Adrenal gland (tissue), 12 donors: Measurements from ENCODE around the gene PRPF19. TPM values are rescaled to one million over a fixed set of nuclear protein-coding genes. Genes with fewer than 3 reads are reported as not detected.

Experiments
- DNase-seq, 7 donors: peaks; one replicate each; pipeline ENCODE4 v3.0.0-alpha.2; 2019 to 2020
- H3K27ac ChIP-seq, 5 donors: fragments of 200-600 bp; sonication (generic) in 4 of 5; 1 replicate in 3 of 5; 2 replicates in 2 of 5; pipeline versions ENCODE4 v1.5.1 to v1.8.0; 2016 to 2020; ENCODE audit warnings: mild to moderate bottlenecking in 1 of 5
- H3K27me3 ChIP-seq: fragments of 200-600 bp; 2 replicates; pipeline ENCODE4 v1.8.0; 2021
- H3K36me3 ChIP-seq, 2 donors: fragments of 200-600 bp; replicated peaks in 1 of 2; 1 replicate in 1 of 2; 2 replicates in 1 of 2; pipeline versions ENCODE4 v1.5.1 to v1.8.0; 2018 to 2022
- H3K4me1 ChIP-seq, 2 donors: fragments of 200-600 bp; replicated peaks in 1 of 2; 1 replicate in 1 of 2; 2 replicates in 1 of 2; pipeline versions ENCODE4 v1.5.1 to v1.8.0; 2018 to 2021
- H3K4me3 ChIP-seq, 4 donors: fragments of 200-600 bp; sonication (generic) in 3 of 4; one replicate each; pipeline ENCODE4 v1.5.1; 2016 to 2018
- H3K9me3 ChIP-seq, 3 donors: fragments of 200-600 bp; sonication (generic) in 1 of 3; replicated peaks in 1 of 3; 1 replicate in 2 of 3; 2 replicates in 1 of 3; pipeline versions ENCODE4 v1.5.1 to v1.8.0; 2016 to 2021
- CTCF ChIP-seq, 6 experiments: fragments of 450-650 bp in 4 of 6; fragments of 200-600 bp in 2 of 6; sonication (generic) in 1 of 6; IDR thresholded peaks; 1 replicate in 5 of 6; 2 replicates in 1 of 6; pipeline versions ENCODE4 v1.5.1 to v1.8.0; 2016 to 2021; ENCODE audit warnings: antibody characterized with exemption in 6 of 6, mild to moderate bottlenecking in 2 of 6, moderate library complexity in 1 of 6
- POLR2A ChIP-seq, 2 donors: fragments of 450-650 bp; IDR thresholded peaks; one replicate each; pipeline ENCODE4 v1.6.1; 2017; ENCODE audit warnings: antibody characterized with exemption in 2 of 2, mild to moderate bottlenecking in 2 of 2, moderate library complexity in 1 of 2
- WGBS, 4 donors: extraction: QIAGEN DNeasy Blood & Tissue Kit in 2 of 4; methylation state at CpG; one replicate each; pipeline versions ENCODE4 v1.1.5 to v1.1.7; 2013 to 2017; 5-methylcytosine and 5-hydroxymethylcytosine counted together
- intact Hi-C, 2 donors: fragments of 100-400 bp; cut with DNase I; formaldehyde crosslinking; loops; one replicate each; pipeline versions ENCODE4 v1.14.1 to v1.15.0; 2022 to 2023
- polyA plus RNA-seq, 3 donors: library from polyadenylated mRNA; stranded (reverse); fragments of 200-250 nt in 2 of 3; fragments of 350-450 nt in 1 of 3; fragmentation: Illumina TruSeq in 1 of 3; extraction: RNeasy Lipid Tissue Mini Kit (QIAGEN cat#74804) in 1 of 3; gene quantifications; one replicate each; pipeline ENCODE4 v1.2.3, GENCODE V29; 2013 to 2014
- total RNA-seq, 9 donors: library from RNA; depleted of rRNA in 4 of 9; stranded (reverse); fragments of >200 nt in 4 of 9; fragments of 120-200 nt in 1 of 9; fragmentation: NEBNext Ultra II Directional in 1 of 9; extraction: Animal tissue kit (Norgen Biotek cat#: 25700) in 1 of 9; gene quantifications; one replicate each; pipeline versions ENCODE4 v1.1.0 to v1.2.4, GENCODE V29; 2013 to 2023
- donor health status: healthy with polysubstance abuse.
- donor health status: Bipolar disorder and iron deficiency.
- donor health status: DM: yes; HTN: yes; CAD: no.
- donor health status: DM: no; HTN: no; CAD: no.
- donor health status: DM: no; HTN: no; CAD: no.
- donor health status: DM: yes; HTN: yes; CAD: no.

Gene PRPF19
- total and polyA plus RNA-seq, 12 donors: 45.5 to 129 (median 100.0) TPM

- 79 to 100% (median 94%) methylated on average over 2 to 4 of the region's 4 CpGs for WGBS, 4 donors
- H3K4me3 ChIP-seq: no peak overlapping the region
- no peaks in the 10 kb centered on the region for H3K4me1 ChIP-seq
- peaks cover 0 to 11% of the 10 kb centered on the region in 2 donors for H3K36me3 ChIP-seq
- H3K9me3 ChIP-seq: no peaks in the 10 kb centered on the region
- intact Hi-C loops: no loop called here
- H3K27ac ChIP-seq: no peak overlapping the region
- TF ChIP-seq POLR2A (IDR thresholded peaks at IDR 0.05) (no peak), CTCF (IDR thresholded peaks at IDR 0.05) (no peak)
- DNase-seq: no peak
- H3K27me3 ChIP-seq: no peaks in the 10 kb centered on the region
These were observed 35.8 kb upstream of the PRPF19 start for GRCh38 chr11:60942219-60942618.

GRCh38 chr11:60941371-60942119, 35.2 kb upstream of the PRPF19 start:
- H3K4me1 ChIP-seq: no peaks in the 10 kb centered on the region
- DNase-seq: no peak
- no peak overlapping the region for H3K27ac ChIP-seq
- peaks cover 0 to 11% of the 10 kb centered on the region in 2 donors for H3K36me3 ChIP-seq
- no peak overlapping the region for H3K4me3 ChIP-seq
- intact Hi-C loops: no loop called here
- 79 to 86% (median 82%) methylated on average over 6 of the region's 6 CpGs for WGBS, 4 donors
- no peaks in the 10 kb centered on the region for H3K9me3 ChIP-seq
- no peaks in the 10 kb centered on the region for H3K27me3 ChIP-seq
- TF ChIP-seq POLR2A (IDR thresholded peaks at IDR 0.05): no peak
- TF ChIP-seq CTCF (IDR thresholded peaks at IDR 0.05): no peak

GRCh38 chr11:60939855-60940254, 33.5 kb upstream of the PRPF19 start:
- peaks cover 0 to 7% of the 10 kb centered on the region in 2 donors for H3K36me3 ChIP-seq

GRCh38 chr11:60939301-60939700, 32.9 kb upstream of the PRPF19 start:
- 90 to 97% (median 91%) methylated on average over 6 to 7 of the region's 7 CpGs for WGBS, 4 donors

More at GRCh38 chr11:60939855-60940254, 33.5 kb upstream of the PRPF19 start:
- 58 to 68% (median 63%) methylated on average over 2 of the region's 2 CpGs for WGBS, 4 donors
- Histone ChIP-seq H3K27me3 (no peaks in the 10 kb centered on the region), H3K4me3 (no peak overlapping the region), H3K4me1 (no peaks in the 10 kb centered on the region), H3K27ac (no peak overlapping the region), H3K9me3 (no peaks in the 10 kb centered on the region)
- DNase-seq: no peak
- intact Hi-C loops: no loop called here
- TF ChIP-seq CTCF (IDR thresholded peaks at IDR 0.05): no peak
- TF ChIP-seq POLR2A (IDR thresholded peaks at IDR 0.05): no peak

More at GRCh38 chr11:60939301-60939700, 32.9 kb upstream of the PRPF19 start:
- Histone ChIP-seq H3K27me3 (no peaks in the 10 kb centered on the region), H3K27ac (no peak overlapping the region), H3K4me3 (no peak overlapping the region), H3K36me3 (peaks cover 0 to 7% of the 10 kb centered on the region in 2 donors), H3K4me1 (no peaks in the 10 kb centered on the region), H3K9me3 (no peaks in the 10 kb centered on the region)
- no peak for DNase-seq
- intact Hi-C loops: no loop called here
- TF ChIP-seq POLR2A (IDR thresholded peaks at IDR 0.05): no peak
- no peak for TF ChIP-seq CTCF (IDR thresholded peaks at IDR 0.05)
